HEK293T (cell line): ENCODE data around the gene AP3B2.

Source experiments
- CTCF ChIA-PET: fragments of 350-600 bp; formaldehyde crosslinking; extraction: SDS; loops from one replicate; lab custom pipeline; 2021; ENCODE audit warnings: antibody characterized with exemption, inconsistent platforms; lab: Yijun Ruan, JAX
- POLR2A ChIA-PET: fragments of 350-600 bp; formaldehyde crosslinking; extraction: SDS; loops from one replicate; lab custom pipeline; 2020; ENCODE audit warnings: antibody characterized with exemption, inconsistent platforms; lab: Yijun Ruan, JAX
- DNase-seq: peaks from one replicate; pipeline ENCODE4 v3.0.0; 2012; ENCODE audit warnings: mixed read lengths; ENCODE audit errors: extremely low spot score
- ARNT ChIP-seq: fragments of 450-650 bp; IDR thresholded peaks from 2 replicates; pipeline ENCODE4 v1.6.1; 2017; ENCODE audit warnings: mild to moderate bottlenecking
- BHLHE40 ChIP-seq: fragments of 450-650 bp; IDR thresholded peaks from 2 replicates; pipeline ENCODE4 v1.6.1; 2016; ENCODE audit warnings: mild to moderate bottlenecking, moderate library complexity, borderline replicate concordance
- CTBP1 ChIP-seq: fragments of 450-650 bp; IDR thresholded peaks from 2 replicates; pipeline ENCODE4 v1.6.1; 2016; ENCODE audit warnings: borderline replicate concordance
- ELF4 ChIP-seq: fragments of 450-650 bp; IDR thresholded peaks from 2 replicates; pipeline ENCODE4 v1.6.1; 2017; ENCODE audit warnings: antibody characterized with exemption
- FOXA1 ChIP-seq: fragments of 450-650 bp; IDR thresholded peaks from 2 replicates; pipeline ENCODE4 v1.6.1; 2016; ENCODE audit warnings: mild to moderate bottlenecking
- FOXK2 ChIP-seq: fragments of 450-650 bp; IDR thresholded peaks from 2 replicates; pipeline ENCODE4 v1.6.1; 2016; ENCODE audit warnings: mild to moderate bottlenecking
- FOXM1 ChIP-seq: fragments of 450-650 bp; IDR thresholded peaks from 2 replicates; pipeline ENCODE4 v1.6.1; 2017; ENCODE audit warnings: mild to moderate bottlenecking, borderline replicate concordance
- HDGF ChIP-seq: fragments of 450-650 bp; IDR thresholded peaks from 2 replicates; pipeline ENCODE4 v1.6.1; 2017; ENCODE audit warnings: antibody characterized with exemption, borderline replicate concordance
- L3MBTL2 ChIP-seq: fragments of 450-650 bp; conservative IDR thresholded peaks from 2 replicates; pipeline ENCODE4 v1.6.1; 2016; ENCODE audit warnings: mild to moderate bottlenecking
- LEF1 ChIP-seq: fragments of 450-650 bp; IDR thresholded peaks from 2 replicates; pipeline ENCODE4 v1.6.1; 2017; ENCODE audit warnings: mild to moderate bottlenecking, borderline replicate concordance
- NFRKB ChIP-seq: fragments of 450-650 bp; IDR thresholded peaks from 2 replicates; pipeline ENCODE4 v1.6.1; 2016; ENCODE audit warnings: mild to moderate bottlenecking, moderate library complexity
- PKNOX1 ChIP-seq: fragments of 450-650 bp; IDR thresholded peaks from 2 replicates; pipeline ENCODE4 v1.6.1; 2016
- SP1 ChIP-seq: fragments of 450-650 bp; IDR thresholded peaks from 2 replicates; pipeline ENCODE4 v1.6.1; 2017
- SUZ12 ChIP-seq: fragments of 450-650 bp; IDR thresholded peaks from 2 replicates; pipeline ENCODE4 v1.6.1; 2016; ENCODE audit warnings: mild to moderate bottlenecking
- TARDBP ChIP-seq: fragments of 450-650 bp; IDR thresholded peaks from 2 replicates; pipeline ENCODE4 v1.6.1; 2016
- ZNF384 ChIP-seq: fragments of 450-650 bp; IDR thresholded peaks from 2 replicates; pipeline ENCODE4 v1.6.1; 2016

AP3B2 gene

DNA sequence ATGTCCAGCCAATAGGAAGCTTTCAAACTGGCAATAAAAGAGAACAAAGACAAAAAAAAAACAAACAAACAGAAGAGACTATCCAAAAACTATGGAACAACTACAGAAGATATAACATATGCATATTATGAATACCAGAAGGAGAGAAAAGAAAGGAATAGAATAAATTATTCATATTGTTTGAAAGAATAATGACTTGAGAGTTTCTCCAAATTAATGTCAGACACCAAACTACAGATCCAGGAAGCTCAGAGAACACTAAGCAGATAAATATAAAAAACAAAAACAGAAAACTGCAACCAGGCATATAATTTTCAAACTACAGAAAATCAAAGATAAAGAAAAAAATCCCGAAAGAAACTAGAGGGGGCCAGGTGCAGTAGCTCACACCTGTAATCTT lies 34.1 kb upstream of the AP3B2 start:
- ChIA-PET CTCF (no interaction called here), POLR2A (no interaction called here)
- no peak for DNase-seq

GRCh38 chr15:82742134-82742533 lies 32.5 kb upstream of the AP3B2 start:
- ChIA-PET CTCF (no interaction called here), POLR2A (interaction anchor here (0.9 to 2.8 kb wide), 2 partner anchors 8 to 167 kb away, joined by 3 to 34 read pairs; no protein-coding TSS in a partner anchor)
- no peak for DNase-seq
- TF ChIP-seq FOXK2 (no peak), PKNOX1 (no peak), LEF1 (no peak), BHLHE40 (no peak), L3MBTL2 (no peak), ARNT (no peak), HDGF (no peak)

More for the DNA sequence above, 34.1 kb upstream of the AP3B2 start:
- TF ChIP-seq PKNOX1 (no peak), TARDBP (no peak), ELF4 (no peak), FOXM1 (no peak), SUZ12 (no peak), LEF1 (no peak)

GRCh38 chr15:82739086-82739485 lies 29.4 kb upstream of the AP3B2 start:
- TF ChIP-seq NFRKB (no peak), L3MBTL2 (no peak), ZNF384 (no peak), FOXK2 (no peak), FOXM1 (no peak), SUZ12 (no peak)
- POLR2A ChIA-PET, result interaction anchor here (1.8 kb wide), 1 partner anchor 11 kb away, joined by 17 read pairs; no protein-coding TSS in a partner anchor
- DNase-seq, result no peak
- CTCF ChIA-PET, result interaction anchor here (0.9 to 1.3 kb wide), 2 partner anchors 9 to 208 kb away, joined by 3 read pairs; no protein-coding TSS in a partner anchor

DNA sequence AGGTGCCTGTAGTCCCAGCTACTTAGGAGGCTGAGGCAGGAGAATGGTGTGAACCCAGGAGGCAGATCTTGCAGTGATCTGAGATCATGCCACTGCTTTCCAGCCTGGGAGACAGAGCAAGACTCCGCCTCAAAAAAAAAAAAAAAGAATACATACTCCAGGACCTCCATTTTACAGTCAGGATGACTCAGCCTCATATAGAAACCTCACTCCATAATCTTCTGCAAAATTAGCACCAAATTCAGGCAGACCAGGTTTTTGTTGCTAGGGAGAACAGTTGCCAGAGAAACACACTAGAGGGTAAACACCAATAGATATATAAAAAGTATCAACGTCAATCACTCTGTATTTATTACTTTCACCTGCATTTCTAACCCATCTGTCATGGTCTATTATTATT lies 28.3 kb upstream of the AP3B2 start:
- POLR2A ChIA-PET, result interaction anchor here (1.8 kb wide), 1 partner anchor 12 kb away, joined by 17 read pairs; no protein-coding TSS in a partner anchor
- CTCF ChIA-PET, result interaction anchor here (1.3 kb wide), 1 partner anchor 10 kb away, joined by 3 read pairs; no protein-coding TSS in a partner anchor
- TF ChIP-seq ZNF384 (no peak), SUZ12 (no peak), CTBP1 (no peak), FOXM1 (no peak), LEF1 (no peak), ELF4 (no peak), PKNOX1 (no peak), FOXA1 (no peak), FOXK2 (no peak)
- no peak for DNase-seq

DNA sequence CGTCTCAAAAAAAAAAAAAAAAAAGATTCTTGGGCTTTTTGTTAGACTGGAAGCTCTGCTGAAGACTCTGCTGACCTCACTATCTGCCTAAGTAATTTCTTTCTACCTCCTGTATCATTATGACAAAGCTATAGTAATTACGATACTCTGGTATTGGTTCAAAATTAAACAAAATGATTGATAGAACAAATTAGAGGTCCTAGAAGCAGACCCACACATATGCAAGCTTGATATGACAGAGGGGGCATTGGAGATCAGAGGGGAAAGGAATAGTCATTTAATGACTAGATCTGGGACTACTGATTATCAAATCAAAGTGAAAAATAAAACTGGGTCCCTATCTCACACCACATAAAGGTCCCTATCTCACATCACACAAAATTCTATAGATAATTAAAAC lies 21.9 kb upstream of the AP3B2 start:
- POLR2A ChIA-PET, result interaction anchor here (0.9 to 2.5 kb wide), 2 partner anchors 19 kb away, joined by 5 to 6 read pairs; no protein-coding TSS in a partner anchor

GRCh38 chr15:82730022-82730530 lies 20.4 kb upstream of the AP3B2 start:
- TF ChIP-seq FOXA1, result no peak
- no peak for TF ChIP-seq TARDBP
- no peak for TF ChIP-seq LEF1
- TF ChIP-seq BHLHE40, result no peak
- no peak for TF ChIP-seq ZNF384
- no peak for TF ChIP-seq SP1
- TF ChIP-seq SUZ12, result no peak
- TF ChIP-seq FOXK2, result no peak
- TF ChIP-seq HDGF, result no peak
- no peak for TF ChIP-seq CTBP1
- no peak for TF ChIP-seq NFRKB
- TF ChIP-seq ELF4, result no peak
- no peak for TF ChIP-seq L3MBTL2
- no peak for TF ChIP-seq FOXM1
- no peak for TF ChIP-seq PKNOX1
- TF ChIP-seq ARNT, result no peak
- CTCF ChIA-PET, result no interaction called here
- DNase-seq, result no peak
- POLR2A ChIA-PET, result no interaction called here

More for the DNA sequence above, 21.9 kb upstream of the AP3B2 start:
- no peak for DNase-seq
- CTCF ChIA-PET, result no interaction called here
- TF ChIP-seq L3MBTL2 (no peak), LEF1 (no peak), FOXM1 (no peak), BHLHE40 (no peak), CTBP1 (no peak), SP1 (no peak), ZNF384 (no peak), ARNT (no peak), FOXK2 (no peak), TARDBP (no peak), NFRKB (no peak), FOXA1 (no peak)
